CD4-positive, alpha-beta T cell treated with Interleukin-21 for 1 hour (primary cell): ENCODE results near the gene CBX4.
A peak's percentile ranks its signal among the peaks of the same experiment; 100 is the strongest.

ENCODE experiments used
- DNase-seq: peaks from one replicate; pipeline ENCODE4 v3.0.0-alpha.2; 2020

CBX4 gene

GRCh38 chr17:79811011-79811867, 28.0 kb downstream of the CBX4 start:
- DNase-seq, result peak; percentile 43

GRCh38 chr17:79810130-79811010, 28.9 kb downstream of the CBX4 start:
- peak; percentile 85 for DNase-seq

- no peak for DNase-seq
Measured at GRCh38 chr17:79809530-79810129, 29.6 kb downstream of the CBX4 start.

- DNase-seq, result peak; percentile 52
Measured at GRCh38 chr17:79808763-79809529, 30.3 kb downstream of the CBX4 start.

GRCh38 chr17:79806863-79807720, 32.1 kb downstream of the CBX4 start:
- DNase-seq, result no peak

GRCh38 chr17:79806446-79806760, 32.8 kb downstream of the CBX4 start:
- DNase-seq, result no peak

GRCh38 chr17:79804856-79805696, 34.2 kb downstream of the CBX4 start:
- DNase-seq, result no peak

- DNase-seq, result peak; percentile 51
Measured at GRCh38 chr17:79803997-79804855, 35.0 kb downstream of the CBX4 start.

- DNase-seq, result no peak
Measured at GRCh38 chr17:79803421-79803996, 35.7 kb downstream of the CBX4 start.

GRCh38 chr17:79802736-79803420, 36.4 kb downstream of the CBX4 start:
- no peak for DNase-seq

- DNase-seq, result no peak
Measured at GRCh38 chr17:79802039-79802735, 37.1 kb downstream of the CBX4 start.

GRCh38 chr17:79801156-79802038, 37.8 kb downstream of the CBX4 start:
- DNase-seq, result no peak

- DNase-seq, result peak; percentile 57
Measured at GRCh38 chr17:79800325-79801155, 38.7 kb downstream of the CBX4 start.

- DNase-seq, result no peak
Measured at GRCh38 chr17:79799538-79800324, 39.5 kb downstream of the CBX4 start.

- DNase-seq, result no peak
Measured at GRCh38 chr17:79799174-79799537, 40.1 kb downstream of the CBX4 start.
